Measurements from ENCODE around the gene NFIA.

Gene NFIA

GRCh38 chr1:61160526-61160925, 78.2 kb downstream of the NFIA start:
- DNase-seq = no peak

DNA sequence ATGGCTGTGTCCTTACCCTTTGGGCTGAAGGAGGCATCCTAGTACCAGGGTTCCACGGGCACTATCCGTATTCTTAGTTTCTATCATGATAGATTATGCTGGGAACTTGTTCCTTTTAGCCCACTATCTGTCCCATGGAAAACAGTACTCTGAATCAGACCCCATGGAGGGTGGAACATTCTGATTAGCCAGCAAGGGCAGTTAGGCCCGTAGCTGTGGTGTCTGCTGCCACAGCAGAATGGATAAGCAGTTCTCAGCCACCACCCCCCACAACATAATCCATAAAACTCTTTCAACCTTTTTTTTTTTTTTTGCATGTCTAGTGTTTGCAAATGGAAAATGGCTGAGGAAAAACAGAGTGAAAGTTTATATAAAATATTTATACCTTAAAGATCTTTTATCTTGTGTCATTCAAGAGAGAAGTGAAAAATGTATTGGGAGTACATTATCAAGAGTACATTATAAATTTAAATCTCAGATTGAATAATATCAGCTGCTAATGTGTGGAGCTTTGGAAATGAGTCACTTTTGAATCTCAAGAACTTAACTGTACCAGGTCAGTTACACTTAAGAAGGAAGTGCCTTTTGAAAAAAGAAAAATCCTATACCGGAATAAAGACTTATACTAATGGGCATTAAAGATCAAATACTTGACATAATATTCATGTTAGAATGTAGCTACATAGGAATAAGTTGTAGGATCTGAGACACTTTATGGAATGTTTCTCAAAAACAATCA, 80.3 kb downstream of the NFIA start:
- no peak for DNase-seq

GRCh38 chr1:61163355-61163754, 81.0 kb downstream of the NFIA start:
- DNase-seq = no peak

GRCh38 chr1:61165402-61165801, 83.0 kb downstream of the NFIA start:
- DNase-seq = no peak

GRCh38 chr1:61167309-61167708, 84.9 kb downstream of the NFIA start:
- no peak for DNase-seq

DNA sequence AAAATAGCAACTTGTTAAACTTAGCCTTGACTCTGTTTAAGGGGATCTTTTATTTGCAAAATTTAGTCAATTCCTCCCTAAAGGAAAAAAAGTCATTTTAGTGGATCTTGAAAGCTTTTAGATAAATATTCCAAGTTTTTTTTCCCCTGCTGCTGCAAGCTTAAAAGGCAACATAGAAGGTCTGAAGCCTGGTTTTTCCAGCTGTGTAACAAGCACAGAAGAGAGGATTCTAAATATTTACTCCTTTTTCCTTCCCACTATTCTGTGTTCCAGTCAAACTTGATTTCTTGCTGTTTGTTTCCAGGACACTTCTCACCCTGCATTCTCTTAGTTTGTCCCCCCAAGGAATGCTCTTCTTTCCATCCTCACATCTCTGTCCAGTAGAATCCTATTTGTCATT, 86.7 kb downstream of the NFIA start:
- no peak for DNase-seq

GRCh38 chr1:61169634-61170033, 87.3 kb downstream of the NFIA start:
- DNase-seq = no peak

GRCh38 chr1:61170328-61171238, 88.2 kb downstream of the NFIA start:
- no peak for DNase-seq

DNA sequence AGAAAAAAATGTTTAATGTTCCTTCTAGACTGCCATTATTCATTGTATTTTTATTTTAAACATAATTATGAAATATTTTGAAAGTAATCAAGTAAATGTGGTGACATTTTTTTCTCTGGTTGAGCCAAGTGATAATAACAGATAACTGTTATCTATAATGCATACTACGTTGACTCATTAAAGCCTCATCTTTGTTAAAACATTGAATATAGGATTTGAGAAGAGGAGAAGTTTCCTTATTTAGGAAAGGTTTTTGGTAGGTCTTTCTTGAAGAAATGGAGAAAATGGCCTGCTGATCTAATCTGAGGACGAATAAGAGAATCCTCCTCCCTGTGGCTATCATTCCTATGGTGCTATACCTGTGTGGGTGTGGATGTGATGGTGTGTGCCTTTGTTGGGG, 89.0 kb downstream of the NFIA start:
- DNase-seq = no peak

GRCh38 chr1:61171974-61172373, 89.6 kb downstream of the NFIA start:
- no peak for DNase-seq

- DNase-seq = no peak
Measured at GRCh38 chr1:61173118-61173517, 90.8 kb downstream of the NFIA start.

DNA sequence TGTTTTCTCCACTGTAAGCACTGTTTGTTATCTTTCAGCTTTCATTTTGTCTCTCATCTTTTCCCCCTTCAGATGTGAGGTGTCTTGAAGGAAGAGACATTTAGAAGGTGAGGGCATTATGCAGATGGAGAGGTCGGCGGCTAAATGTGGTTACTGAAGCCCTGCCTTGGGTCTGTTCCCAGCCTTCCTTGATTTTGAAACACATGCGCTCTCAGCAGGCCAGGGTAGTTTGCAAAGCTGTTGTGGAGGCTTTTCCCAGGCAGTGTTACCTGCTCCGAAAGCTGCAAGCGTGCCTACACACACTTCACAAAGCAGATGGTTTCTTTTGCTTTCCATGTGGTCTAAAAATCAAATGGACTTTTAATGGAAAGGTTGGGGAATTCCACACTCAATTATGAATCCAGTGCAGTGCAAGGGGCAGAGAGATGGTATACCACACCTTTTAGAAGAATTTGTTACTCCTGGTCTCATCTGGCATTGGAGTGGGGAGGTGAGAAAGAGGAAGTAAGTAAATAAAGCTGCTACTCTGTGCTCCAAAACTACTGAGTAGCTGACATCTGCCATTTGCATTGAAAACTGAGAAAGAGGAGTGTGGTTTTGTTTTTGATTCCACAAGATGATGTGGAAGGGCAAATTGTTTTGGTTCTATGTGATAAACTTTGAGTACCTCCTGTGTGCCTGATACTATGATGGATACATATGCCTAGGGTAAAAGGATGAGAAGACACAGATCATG, 91.9 kb downstream of the NFIA start:
- no peak for DNase-seq

GRCh38 chr1:61175976-61176375, 93.6 kb downstream of the NFIA start:
- no peak for DNase-seq

DNA sequence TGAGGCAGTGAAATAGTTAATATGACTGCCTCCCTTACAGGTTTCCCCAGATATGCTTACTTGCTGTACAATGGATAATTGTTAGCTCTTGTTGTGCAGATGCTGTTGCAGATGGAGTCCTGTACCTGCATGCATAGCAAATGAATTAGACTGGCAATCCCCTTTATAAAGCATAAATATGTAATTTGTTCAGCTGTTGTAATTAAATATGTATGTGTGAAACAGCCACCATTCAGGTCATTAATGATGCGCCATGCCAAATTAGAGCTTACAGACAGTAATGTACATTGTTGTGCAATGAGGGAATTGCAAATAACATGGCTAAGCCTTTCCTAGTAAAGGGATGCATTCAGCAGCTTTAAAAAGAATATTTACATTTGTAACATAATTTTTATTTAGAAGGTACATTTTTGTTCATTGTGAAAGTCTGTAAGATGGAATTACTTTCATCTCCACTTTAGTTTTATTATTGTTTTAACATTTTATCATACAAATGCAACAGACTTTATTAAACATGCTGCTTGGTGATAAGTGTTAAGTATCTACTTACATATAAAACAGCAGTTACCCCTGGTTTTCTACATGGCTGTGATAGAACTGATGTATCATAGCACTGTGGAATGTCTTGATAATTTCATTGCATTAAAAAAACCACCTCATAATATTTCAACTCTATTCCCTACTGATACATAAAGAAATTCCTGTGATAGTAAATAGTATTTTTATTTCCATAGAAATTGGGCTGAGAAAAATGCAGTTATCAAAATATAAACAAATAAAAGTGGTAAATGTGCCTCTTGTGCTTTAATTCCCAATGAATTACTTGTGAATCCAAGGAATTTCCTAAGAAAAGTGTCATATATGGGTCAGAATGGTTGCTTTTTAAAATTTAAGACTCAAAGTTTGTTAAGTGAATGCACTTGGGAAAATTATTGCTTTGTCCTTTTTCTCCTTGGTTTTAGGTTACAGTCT, 99.0 kb downstream of the NFIA start:
- no peak for DNase-seq

DNA sequence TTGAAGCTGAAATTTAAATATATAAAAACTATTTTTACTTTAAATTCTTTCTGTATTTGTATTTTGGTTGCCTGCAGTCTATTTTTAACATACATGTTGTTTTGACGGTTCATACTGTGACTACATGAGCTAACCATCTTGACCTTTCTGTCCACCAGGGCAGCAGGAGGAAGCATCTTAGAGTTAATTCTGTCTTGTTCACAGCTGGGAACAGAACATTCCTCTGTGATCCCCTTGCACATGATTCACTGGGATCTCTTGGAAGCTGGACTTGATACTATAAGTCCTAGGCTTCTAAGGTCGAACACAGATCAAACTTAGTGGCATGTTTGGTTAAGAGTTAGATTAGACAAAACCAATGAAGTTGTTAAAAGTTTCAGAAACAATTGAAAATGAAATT, 99.7 kb downstream of the NFIA start:
- no peak for DNase-seq

GRCh38 chr1:61182480-61182879, 100.1 kb downstream of the NFIA start:
- DNase-seq = no peak

- DNase-seq = no peak
Measured at GRCh38 chr1:61183471-61184039, 101.2 kb downstream of the NFIA start.

- no peak for DNase-seq
Measured at GRCh38 chr1:61184040-61184713, 101.8 kb downstream of the NFIA start.

- no peak for DNase-seq
Measured at GRCh38 chr1:61184714-61185106, 102.3 kb downstream of the NFIA start.

- DNase-seq = no peak
Measured at GRCh38 chr1:61186753-61187152, 104.4 kb downstream of the NFIA start.

- DNase-seq = no peak
Measured at GRCh38 chr1:61187352-61188086, 105.2 kb downstream of the NFIA start.
